Osteocyte (in vitro differentiated cells): ENCODE data around the gene VAMP4. TPM values are rescaled to one million over a fixed set of nuclear protein-coding genes. Genes with fewer than 3 reads are reported as not detected.

ENCODE experiments used
- DNase-seq: peaks from one replicate; pipeline ENCODE4 v3.0.0; 2021; ENCODE audit warnings: mixed read lengths; ENCODE audit not compliant: unreplicated experiment; ENCODE audit errors: extremely low spot score
- H3K27ac Mint-ChIP-seq: one replicate; pipeline ENCODE4 v1.8.0; 2021; ENCODE audit warnings: mild to moderate bottlenecking, mixed read lengths; ENCODE audit not compliant: unreplicated experiment
- H3K27me3 Mint-ChIP-seq: one replicate; pipeline ENCODE4 v1.8.0; 2021; ENCODE audit warnings: mixed read lengths; ENCODE audit not compliant: unreplicated experiment
- H3K36me3 Mint-ChIP-seq: one replicate; pipeline ENCODE4 v1.8.0; 2021; ENCODE audit warnings: mixed read lengths; ENCODE audit not compliant: unreplicated experiment
- H3K4me1 Mint-ChIP-seq: one replicate; pipeline ENCODE4 v1.8.0; 2021; ENCODE audit warnings: mixed read lengths; ENCODE audit not compliant: unreplicated experiment
- H3K4me3 Mint-ChIP-seq: one replicate; pipeline ENCODE4 v1.8.0; 2021; ENCODE audit warnings: mild to moderate bottlenecking, moderate library complexity, mixed read lengths; ENCODE audit not compliant: unreplicated experiment
- H3K9me3 Mint-ChIP-seq: one replicate; pipeline ENCODE4 v1.8.0; 2021; ENCODE audit warnings: mixed read lengths; ENCODE audit not compliant: unreplicated experiment
- total RNA-seq: library from RNA; stranded (reverse); gene quantifications from 2 replicates; pipeline ENCODE4 v1.2.1, GENCODE V29; 2021
- TF ChIP-seq, protein P1 (sequence below): fragments of 200-600 bp; sonication (generic); IDR thresholded peaks from 2 replicates; pipeline ENCODE4 v1.5.0; 2021; ENCODE audit warnings: antibody characterized with exemption, mild to moderate bottlenecking, moderate library complexity

VAMP4 gene
- total RNA-seq, 1 donor from 2014 or later, result 14.5 TPM

DNA sequence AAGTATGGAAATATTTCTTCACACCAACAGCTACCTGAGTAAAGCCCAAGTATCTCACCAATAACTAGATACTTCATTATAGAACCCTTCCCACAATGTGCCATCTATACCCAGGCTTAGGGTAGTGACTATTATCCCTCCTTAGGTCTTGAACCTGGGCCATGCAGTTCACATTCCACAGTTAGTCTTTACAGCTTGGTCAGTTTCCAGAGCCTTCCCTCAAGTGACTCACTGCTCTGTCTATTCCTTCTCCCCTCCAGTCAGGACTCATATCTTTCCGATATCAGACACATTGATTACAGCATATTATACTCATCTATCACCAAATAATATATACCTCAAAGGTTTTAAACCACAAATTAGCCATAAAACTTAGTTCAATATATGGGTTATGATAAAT lies 23.6 kb downstream of the VAMP4 start:
- Mint-ChIP-seq H3K9me3 (peaks cover 7% of the 10 kb centered on the region), H3K4me3 (no peak overlapping the region), H3K27ac (no peak overlapping the region), H3K36me3 (peaks cover 13% of the 10 kb centered on the region), H3K27me3 (no peaks in the 10 kb centered on the region), H3K4me1 (peaks cover 3% of the 10 kb centered on the region)
- TF ChIP-seq, protein P1, sequence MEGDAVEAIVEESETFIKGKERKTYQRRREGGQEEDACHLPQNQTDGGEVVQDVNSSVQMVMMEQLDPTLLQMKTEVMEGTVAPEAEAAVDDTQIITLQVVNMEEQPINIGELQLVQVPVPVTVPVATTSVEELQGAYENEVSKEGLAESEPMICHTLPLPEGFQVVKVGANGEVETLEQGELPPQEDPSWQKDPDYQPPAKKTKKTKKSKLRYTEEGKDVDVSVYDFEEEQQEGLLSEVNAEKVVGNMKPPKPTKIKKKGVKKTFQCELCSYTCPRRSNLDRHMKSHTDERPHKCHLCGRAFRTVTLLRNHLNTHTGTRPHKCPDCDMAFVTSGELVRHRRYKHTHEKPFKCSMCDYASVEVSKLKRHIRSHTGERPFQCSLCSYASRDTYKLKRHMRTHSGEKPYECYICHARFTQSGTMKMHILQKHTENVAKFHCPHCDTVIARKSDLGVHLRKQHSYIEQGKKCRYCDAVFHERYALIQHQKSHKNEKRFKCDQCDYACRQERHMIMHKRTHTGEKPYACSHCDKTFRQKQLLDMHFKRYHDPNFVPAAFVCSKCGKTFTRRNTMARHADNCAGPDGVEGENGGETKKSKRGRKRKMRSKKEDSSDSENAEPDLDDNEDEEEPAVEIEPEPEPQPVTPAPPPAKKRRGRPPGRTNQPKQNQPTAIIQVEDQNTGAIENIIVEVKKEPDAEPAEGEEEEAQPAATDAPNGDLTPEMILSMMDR, result no peak
- no peak for DNase-seq

DNA sequence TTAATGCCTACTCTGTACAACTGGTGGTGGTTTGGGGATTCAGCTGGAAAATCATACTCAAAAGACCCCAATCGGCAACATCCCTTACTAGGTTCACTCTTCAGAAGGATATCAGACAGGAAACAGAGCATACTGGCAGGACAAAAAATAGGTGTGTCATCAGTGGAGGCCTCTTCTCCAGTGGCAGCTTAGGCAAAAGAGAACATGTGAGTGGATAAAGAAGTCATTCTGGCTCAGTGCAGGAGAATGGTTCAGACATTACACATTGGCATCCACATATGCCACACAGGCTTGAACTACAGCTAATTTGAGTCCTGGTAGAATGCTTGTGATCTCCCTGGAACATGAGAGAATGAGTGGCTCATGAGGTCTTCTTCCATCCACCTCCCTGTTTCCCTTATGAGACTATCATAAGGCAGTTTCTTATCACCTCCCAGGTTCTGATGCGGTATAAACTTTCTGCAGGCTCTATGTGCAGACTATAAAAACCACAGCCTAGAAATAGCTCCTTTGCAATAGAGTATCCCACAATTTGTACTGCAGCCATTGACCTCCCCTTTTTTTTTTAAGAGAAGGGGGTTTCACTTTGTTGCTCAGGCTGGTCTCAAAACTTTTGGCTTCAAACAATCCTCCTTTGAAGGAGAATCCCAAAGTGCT lies 24.7 kb downstream of the VAMP4 start:
- no peaks in the 10 kb centered on the region for H3K27me3 Mint-ChIP-seq
- no peaks in the 10 kb centered on the region for H3K9me3 Mint-ChIP-seq
- H3K36me3 Mint-ChIP-seq, result peaks cover 4% of the 10 kb centered on the region
- H3K27ac Mint-ChIP-seq, result no peak overlapping the region
- peaks cover 3% of the 10 kb centered on the region for H3K4me1 Mint-ChIP-seq
- TF ChIP-seq, protein P1, result no peak
- no peak for DNase-seq
- no peak overlapping the region for H3K4me3 Mint-ChIP-seq

DNA sequence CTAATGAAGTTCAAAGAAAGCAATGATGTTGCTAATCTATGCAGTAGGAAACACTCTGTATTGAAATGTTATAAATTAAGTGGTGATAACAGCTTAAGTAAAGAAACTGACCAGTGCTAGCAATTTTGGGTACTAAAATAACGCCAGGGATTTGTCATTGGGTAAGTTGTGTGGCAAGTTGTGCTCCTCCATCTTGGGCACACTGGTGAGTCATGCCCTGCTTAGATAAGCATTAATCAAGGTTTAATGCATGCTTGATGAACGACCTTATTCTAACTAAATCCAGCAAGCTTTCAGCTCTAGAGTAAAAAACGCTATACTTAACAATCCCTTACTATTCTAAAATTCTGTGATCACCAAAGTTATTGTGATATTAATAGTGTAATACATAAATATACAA lies 25.2 kb downstream of the VAMP4 start:
- Mint-ChIP-seq H3K27me3 (no peaks in the 10 kb centered on the region), H3K36me3 (peaks cover 4% of the 10 kb centered on the region), H3K9me3 (no peaks in the 10 kb centered on the region), H3K4me3 (no peak overlapping the region), H3K27ac (no peak overlapping the region), H3K4me1 (peaks cover 3% of the 10 kb centered on the region)
- TF ChIP-seq, protein P1, result no peak
- DNase-seq, result no peak

DNA sequence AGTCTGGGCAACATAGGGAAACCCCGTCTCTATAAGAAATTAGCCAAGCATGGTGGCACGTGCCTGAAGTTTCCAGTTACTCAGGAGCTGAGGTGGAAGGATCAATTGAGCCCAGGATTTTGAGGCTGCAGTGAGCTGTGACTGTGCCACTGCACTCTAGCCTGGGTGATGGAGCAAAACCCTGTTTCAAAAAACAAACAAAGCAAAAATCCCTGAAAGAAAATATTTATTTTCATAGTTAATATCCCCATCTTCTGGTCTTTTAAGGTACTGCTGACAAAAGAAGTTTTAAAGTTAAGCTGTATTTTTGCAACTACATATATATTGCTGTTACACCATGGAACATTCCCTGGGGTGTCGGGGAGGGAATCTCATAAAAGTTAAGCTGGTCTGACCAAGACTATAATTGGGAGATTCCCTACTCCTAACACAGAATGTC lies 26.0 kb downstream of the VAMP4 start:
- DNase-seq, result no peak
- Mint-ChIP-seq H3K36me3 (peaks cover 2% of the 10 kb centered on the region), H3K9me3 (no peaks in the 10 kb centered on the region), H3K27ac (no peak overlapping the region), H3K27me3 (no peaks in the 10 kb centered on the region), H3K4me3 (no peak overlapping the region), H3K4me1 (peaks cover 3% of the 10 kb centered on the region)
- TF ChIP-seq, protein P1, result peak; percentile 58

DNA sequence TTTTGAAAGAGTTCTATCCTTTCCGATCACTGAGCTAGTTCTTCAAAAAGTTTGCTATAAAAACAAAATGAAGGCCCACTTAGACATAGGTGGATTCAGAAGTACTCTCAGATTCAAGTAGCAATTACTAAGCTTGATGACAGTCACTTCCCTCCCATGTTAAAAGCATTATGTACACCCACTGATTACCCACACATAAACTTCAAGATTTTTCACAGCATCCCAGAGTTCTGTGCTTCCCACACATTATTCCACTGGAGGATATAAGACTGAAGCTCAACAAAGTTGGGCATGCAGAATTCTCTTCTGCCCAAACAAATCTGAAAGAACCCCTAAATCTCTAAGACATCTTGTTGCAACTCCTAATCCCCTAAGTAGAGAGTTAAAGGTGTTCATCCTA lies 29.5 kb downstream of the VAMP4 start:
- H3K4me3 Mint-ChIP-seq, result no peak overlapping the region
- no peak overlapping the region for H3K27ac Mint-ChIP-seq
- H3K9me3 Mint-ChIP-seq, result no peaks in the 10 kb centered on the region
- no peak for DNase-seq
- H3K36me3 Mint-ChIP-seq, result peaks cover 14% of the 10 kb centered on the region
- H3K27me3 Mint-ChIP-seq, result no peaks in the 10 kb centered on the region
- H3K4me1 Mint-ChIP-seq, result peaks cover 3% of the 10 kb centered on the region
- TF ChIP-seq, protein P1, result no peak
